GM23338 (cell line): ENCODE data around the gene PTRHD1. TPM values are rescaled to one million over a fixed set of nuclear protein-coding genes. Genes with fewer than 3 reads are reported as not detected.

ENCODE experiments used
- ATAC-seq: fragments of 200-7000 bp; cut with Tn5 transposase; 3 replicates; pipeline ENCODE4 v1.9.1; 2020
- DNase-seq: peaks from one replicate; pipeline ENCODE4 v3.0.0-alpha.2; 2015; ENCODE audit warnings: low spot score
- H2AFZ ChIP-seq: fragments of 200-600 bp; sonication (generic); 2 replicates; pipeline ENCODE4 v1.8.0; 2016; ENCODE audit warnings: antibody characterized with exemption, mild to moderate bottlenecking, moderate library complexity
- H3F3A ChIP-seq: fragments of 200-600 bp; sonication (generic); replicated peaks from 2 replicates; pipeline ENCODE4 v1.8.0; 2017; ENCODE audit warnings: antibody characterized with exemption, mixed run types, low read depth
- H3K27ac ChIP-seq: fragments of 200-600 bp; sonication (generic); 2 replicates; pipeline ENCODE4 v1.6.1; 2016; ENCODE audit warnings: low read depth
- H3K27me3 ChIP-seq: fragments of 200-600 bp; sonication (generic); 2 replicates; pipeline ENCODE4 v1.8.0; 2016; ENCODE audit warnings: mild to moderate bottlenecking, mixed run types, moderate library complexity; ENCODE audit not compliant: insufficient read depth
- H3K36me3 ChIP-seq: fragments of 200-600 bp; sonication (generic); 2 replicates; pipeline ENCODE4 v1.8.0; 2016; ENCODE audit warnings: mild to moderate bottlenecking; ENCODE audit not compliant: insufficient read depth
- H3K4me1 ChIP-seq: fragments of 200-600 bp; sonication (generic); 2 replicates; pipeline ENCODE4 v1.8.0; 2016; ENCODE audit warnings: mild to moderate bottlenecking, moderate library complexity; ENCODE audit not compliant: insufficient read depth
- H3K4me2 ChIP-seq: fragments of 200-600 bp; sonication (generic); 2 replicates; pipeline ENCODE4 v1.7.1; 2017; ENCODE audit warnings: mixed run types
- H3K4me3 ChIP-seq: fragments of 200-600 bp; sonication (generic); 2 replicates; pipeline ENCODE4 v1.6.1; 2016; ENCODE audit warnings: mixed run types
- H3K79me2 ChIP-seq: fragments of 200-600 bp; sonication (generic); replicated peaks from 2 replicates; pipeline ENCODE4 v1.8.0; 2017; ENCODE audit warnings: mild to moderate bottlenecking; ENCODE audit not compliant: insufficient read depth
- H3K9me2 ChIP-seq: fragments of 200-600 bp; sonication (generic); 2 replicates; pipeline ENCODE4 v1.8.0; 2017; ENCODE audit not compliant: insufficient read depth
- H4K20me1 ChIP-seq: fragments of 200-600 bp; sonication (generic); replicated peaks from 2 replicates; pipeline ENCODE4 v1.8.0; 2017; ENCODE audit warnings: mild to moderate bottlenecking; ENCODE audit not compliant: insufficient read depth
- H3K27ac Mint-ChIP-seq: 2 replicates; pipeline ENCODE4 v1.8.0; 2020; ENCODE audit warnings: inconsistent platforms, mild to moderate bottlenecking, moderate library complexity, mixed read lengths
- H3K27me3 Mint-ChIP-seq: 3 replicates; pipeline ENCODE4 v1.8.0; 2022; ENCODE audit warnings: low read depth, mild to moderate bottlenecking, moderate library complexity, mixed read lengths, inconsistent platforms; ENCODE audit not compliant: insufficient read depth, poor library complexity
- H3K36me3 Mint-ChIP-seq: 3 replicates; pipeline ENCODE4 v1.8.0; 2021; ENCODE audit warnings: low read depth, mild to moderate bottlenecking, inconsistent platforms, moderate library complexity, mixed read lengths
- H3K4me1 Mint-ChIP-seq: 3 replicates; pipeline ENCODE4 v1.8.0; 2020; ENCODE audit warnings: mild to moderate bottlenecking, inconsistent platforms, mixed read lengths
- H3K4me3 Mint-ChIP-seq: 3 replicates; pipeline ENCODE4 v1.8.0; 2021; ENCODE audit warnings: moderate library complexity, mild to moderate bottlenecking, inconsistent platforms, mixed read lengths
- H3K9me3 Mint-ChIP-seq: 3 replicates; pipeline ENCODE4 v1.8.0; 2020; ENCODE audit warnings: moderate library complexity, mild to moderate bottlenecking, inconsistent platforms, mixed read lengths
- CREB1 ChIP-seq: fragments of 250-450 bp; sonication (Bioruptor Pico); IDR thresholded peaks from 2 replicates; pipeline ENCODE4 v1.5.0; 2020; ENCODE audit warnings: low read depth, mild to moderate bottlenecking, moderate library complexity
- EZH2 ChIP-seq: fragments of 200-600 bp; sonication (generic); IDR thresholded peaks from one replicate; pipeline ENCODE4 v1.8.0; 2017; ENCODE audit warnings: antibody characterized with exemption, mild to moderate bottlenecking, low read depth; ENCODE audit not compliant: unreplicated experiment
- JUNB ChIP-seq: IDR thresholded peaks from one replicate; pipeline ENCODE4 v1.6.1; 2016; ENCODE audit warnings: antibody characterized with exemption; ENCODE audit not compliant: unreplicated experiment
- NANOG ChIP-seq: IDR thresholded peaks from 2 replicates; pipeline ENCODE4 v1.6.1; 2016; ENCODE audit warnings: antibody characterized with exemption, borderline replicate concordance
- POLR2AphosphoS5 ChIP-seq: IDR thresholded peaks from 2 replicates; pipeline ENCODE4 v1.6.1; 2016; ENCODE audit warnings: antibody characterized with exemption, low read depth
- STAT1 ChIP-seq: IDR thresholded peaks from one replicate; pipeline ENCODE4 v1.6.1; 2016; ENCODE audit warnings: antibody characterized with exemption; ENCODE audit not compliant: unreplicated experiment
- ZNF114 ChIP-seq: fragments of 250-450 bp; sonication (Bioruptor Pico); IDR thresholded peaks from 2 replicates; pipeline ENCODE4 v1.5.0; 2020; ENCODE audit warnings: mild to moderate bottlenecking, moderate library complexity
- ZNF331 ChIP-seq: fragments of 250-450 bp; sonication (Bioruptor Pico); IDR thresholded peaks from 2 replicates; pipeline ENCODE4 v1.5.0; 2020; ENCODE audit warnings: low read depth, mild to moderate bottlenecking, moderate library complexity
- polyA plus RNA-seq: library from polyadenylated mRNA; unstranded; fragments of >200 nt; fragmentation: Nextera tagmentation; extraction: Ambion mirVana; gene quantifications from 2 replicates; pipeline ENCODE4 v1.2.1, GENCODE V29; 2016
- total RNA-seq: library from RNA; depleted of rRNA; stranded (reverse); fragments of >200 nt; shearing (Covaris generic); gene quantifications from 2 replicates; pipeline ENCODE4 v1.2.3, GENCODE V29; 2014
- TF ChIP-seq, protein P1 (sequence below): IDR thresholded peaks from 2 replicates; pipeline ENCODE4 v1.6.1; 2016; ENCODE audit warnings: antibody characterized with exemption
- TF ChIP-seq, protein P2 (sequence below): fragments of 250-450 bp; sonication (Bioruptor Pico); IDR thresholded peaks from 2 replicates; pipeline ENCODE4 v1.5.0; 2020; ENCODE audit warnings: mild to moderate bottlenecking, moderate library complexity
- TF ChIP-seq, protein P3 (sequence below), 2 experiments: fragments of 200-600 bp in 1 of 2; sonication (generic) in 1 of 2; conservative IDR thresholded peaks; 2 replicates each; pipeline versions ENCODE4 v1.5.1 to v1.6.1; 2016 to 2017; ENCODE audit warnings: antibody characterized with exemption in 2 of 2, low read depth in 2 of 2, mild to moderate bottlenecking in 2 of 2, moderate library complexity in 1 of 2
- TF ChIP-seq, protein P4 (sequence below): IDR thresholded peaks from one replicate; pipeline ENCODE4 v1.6.1; 2018; ENCODE audit warnings: antibody characterized with exemption; ENCODE audit not compliant: unreplicated experiment

The PTRHD1 gene
- total and polyA plus RNA-seq, 2 experiments from 2014 or later, result 46.9 to 105 TPM

DNA sequence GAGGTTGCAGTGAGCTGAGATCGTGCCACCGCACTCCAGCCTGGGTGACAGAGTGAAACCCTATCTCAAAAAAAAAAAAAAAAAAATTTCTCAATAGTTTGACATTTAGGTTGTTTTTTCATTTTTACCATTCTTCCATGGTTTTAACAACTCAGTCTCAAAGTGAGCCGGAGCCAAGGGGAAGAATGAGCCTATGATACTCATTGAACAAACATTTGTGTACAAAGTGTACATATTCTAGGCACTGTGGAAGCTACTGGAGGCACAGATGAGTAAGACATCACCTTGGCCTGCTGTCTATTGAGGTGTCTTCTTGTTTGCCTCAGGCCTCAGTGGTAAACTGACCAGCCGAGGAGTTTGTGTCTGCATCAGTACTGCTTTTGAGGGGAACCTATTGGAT is 22.0 kb upstream of the PTRHD1 start:
- H3K79me2 ChIP-seq, result peaks cover 51% of the 10 kb centered on the region

More for the DNA sequence above, 22.0 kb upstream of the PTRHD1 start:
- Mint-ChIP-seq H3K36me3 (peaks cover 70% of the 10 kb centered on the region), H3K9me3 (no peaks in the 10 kb centered on the region), H3K4me1 (peaks cover 4% of the 10 kb centered on the region; the same call in 2 of the 3 replicates), H3K27ac (no peak overlapping the region), H3K27me3 (peaks cover 3% of the 10 kb centered on the region), H3K4me3 (no peak overlapping the region)
- Histone ChIP-seq H3K4me3 (no peak overlapping the region), H3K4me1 (no peaks in the 10 kb centered on the region), H3K9me2 (no peaks in the 10 kb centered on the region), H3K36me3 (peaks cover 35% of the 10 kb centered on the region; the same call in 1 of the 2 replicates), H3K4me2 (no peak overlapping the region), H3K27me3 (no peaks in the 10 kb centered on the region), H3F3A (0 out of 2 replicates have a peak, but pooled peaks cover 13% of the 10 kb centered on the region), H3K27ac (no peak overlapping the region), H4K20me1 (peaks cover 21% of the 10 kb centered on the region), H2AFZ (no peak overlapping the region)
- ATAC-seq (no peak), DNase-seq (no peak)
- TF ChIP-seq, protein P1, sequence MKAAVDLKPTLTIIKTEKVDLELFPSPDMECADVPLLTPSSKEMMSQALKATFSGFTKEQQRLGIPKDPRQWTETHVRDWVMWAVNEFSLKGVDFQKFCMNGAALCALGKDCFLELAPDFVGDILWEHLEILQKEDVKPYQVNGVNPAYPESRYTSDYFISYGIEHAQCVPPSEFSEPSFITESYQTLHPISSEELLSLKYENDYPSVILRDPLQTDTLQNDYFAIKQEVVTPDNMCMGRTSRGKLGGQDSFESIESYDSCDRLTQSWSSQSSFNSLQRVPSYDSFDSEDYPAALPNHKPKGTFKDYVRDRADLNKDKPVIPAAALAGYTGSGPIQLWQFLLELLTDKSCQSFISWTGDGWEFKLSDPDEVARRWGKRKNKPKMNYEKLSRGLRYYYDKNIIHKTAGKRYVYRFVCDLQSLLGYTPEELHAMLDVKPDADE, result no peak
- TF ChIP-seq, protein P2, sequence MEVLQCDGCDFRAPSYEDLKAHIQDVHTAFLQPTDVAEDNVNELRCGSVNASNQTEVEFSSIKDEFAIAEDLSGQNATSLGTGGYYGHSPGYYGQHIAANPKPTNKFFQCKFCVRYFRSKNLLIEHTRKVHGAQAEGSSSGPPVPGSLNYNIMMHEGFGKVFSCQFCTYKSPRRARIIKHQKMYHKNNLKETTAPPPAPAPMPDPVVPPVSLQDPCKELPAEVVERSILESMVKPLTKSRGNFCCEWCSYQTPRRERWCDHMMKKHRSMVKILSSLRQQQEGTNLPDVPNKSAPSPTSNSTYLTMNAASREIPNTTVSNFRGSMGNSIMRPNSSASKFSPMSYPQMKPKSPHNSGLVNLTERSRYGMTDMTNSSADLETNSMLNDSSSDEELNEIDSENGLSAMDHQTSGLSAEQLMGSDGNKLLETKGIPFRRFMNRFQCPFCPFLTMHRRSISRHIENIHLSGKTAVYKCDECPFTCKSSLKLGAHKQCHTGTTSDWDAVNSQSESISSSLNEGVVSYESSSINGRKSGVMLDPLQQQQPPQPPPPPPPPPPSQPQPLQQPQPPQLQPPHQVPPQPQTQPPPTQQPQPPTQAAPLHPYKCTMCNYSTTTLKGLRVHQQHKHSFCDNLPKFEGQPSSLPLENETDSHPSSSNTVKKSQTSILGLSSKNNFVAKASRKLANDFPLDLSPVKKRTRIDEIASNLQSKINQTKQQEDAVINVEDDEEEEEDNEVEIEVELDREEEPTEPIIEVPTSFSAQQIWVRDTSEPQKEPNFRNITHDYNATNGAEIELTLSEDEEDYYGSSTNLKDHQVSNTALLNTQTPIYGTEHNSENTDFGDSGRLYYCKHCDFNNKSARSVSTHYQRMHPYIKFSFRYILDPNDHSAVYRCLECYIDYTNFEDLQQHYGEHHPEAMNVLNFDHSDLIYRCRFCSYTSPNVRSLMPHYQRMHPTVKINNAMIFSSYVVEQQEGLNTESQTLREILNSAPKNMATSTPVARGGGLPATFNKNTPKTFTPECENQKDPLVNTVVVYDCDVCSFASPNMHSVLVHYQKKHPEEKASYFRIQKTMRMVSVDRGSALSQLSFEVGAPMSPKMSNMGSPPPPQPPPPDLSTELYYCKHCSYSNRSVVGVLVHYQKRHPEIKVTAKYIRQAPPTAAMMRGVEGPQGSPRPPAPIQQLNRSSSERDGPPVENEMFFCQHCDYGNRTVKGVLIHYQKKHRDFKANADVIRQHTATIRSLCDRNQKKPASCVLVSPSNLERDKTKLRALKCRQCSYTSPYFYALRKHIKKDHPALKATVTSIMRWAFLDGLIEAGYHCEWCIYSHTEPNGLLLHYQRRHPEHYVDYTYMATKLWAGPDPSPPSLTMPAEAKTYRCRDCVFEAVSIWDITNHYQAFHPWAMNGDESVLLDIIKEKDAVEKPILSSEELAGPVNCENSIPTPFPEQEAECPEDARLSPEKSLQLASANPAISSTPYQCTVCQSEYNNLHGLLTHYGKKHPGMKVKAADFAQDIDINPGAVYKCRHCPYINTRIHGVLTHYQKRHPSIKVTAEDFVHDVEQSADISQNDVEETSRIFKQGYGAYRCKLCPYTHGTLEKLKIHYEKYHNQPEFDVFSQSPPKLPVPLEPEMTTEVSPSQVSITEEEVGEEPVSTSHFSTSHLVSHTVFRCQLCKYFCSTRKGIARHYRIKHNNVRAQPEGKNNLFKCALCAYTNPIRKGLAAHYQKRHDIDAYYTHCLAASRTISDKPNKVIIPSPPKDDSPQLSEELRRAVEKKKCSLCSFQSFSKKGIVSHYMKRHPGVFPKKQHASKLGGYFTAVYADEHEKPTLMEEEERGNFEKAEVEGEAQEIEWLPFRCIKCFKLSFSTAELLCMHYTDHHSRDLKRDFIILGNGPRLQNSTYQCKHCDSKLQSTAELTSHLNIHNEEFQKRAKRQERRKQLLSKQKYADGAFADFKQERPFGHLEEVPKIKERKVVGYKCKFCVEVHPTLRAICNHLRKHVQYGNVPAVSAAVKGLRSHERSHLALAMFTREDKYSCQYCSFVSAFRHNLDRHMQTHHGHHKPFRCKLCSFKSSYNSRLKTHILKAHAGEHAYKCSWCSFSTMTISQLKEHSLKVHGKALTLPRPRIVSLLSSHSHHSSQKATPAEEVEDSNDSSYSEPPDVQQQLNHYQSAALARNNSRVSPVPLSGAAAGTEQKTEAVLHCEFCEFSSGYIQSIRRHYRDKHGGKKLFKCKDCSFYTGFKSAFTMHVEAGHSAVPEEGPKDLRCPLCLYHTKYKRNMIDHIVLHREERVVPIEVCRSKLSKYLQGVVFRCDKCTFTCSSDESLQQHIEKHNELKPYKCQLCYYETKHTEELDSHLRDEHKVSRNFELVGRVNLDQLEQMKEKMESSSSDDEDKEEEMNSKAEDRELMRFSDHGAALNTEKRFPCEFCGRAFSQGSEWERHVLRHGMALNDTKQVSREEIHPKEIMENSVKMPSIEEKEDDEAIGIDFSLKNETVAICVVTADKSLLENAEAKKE (CRISPR knock-in tag), result no peak
- no peak for TF ChIP-seq ZNF331 (CRISPR knock-in tag)
- TF ChIP-seq, protein P3, sequence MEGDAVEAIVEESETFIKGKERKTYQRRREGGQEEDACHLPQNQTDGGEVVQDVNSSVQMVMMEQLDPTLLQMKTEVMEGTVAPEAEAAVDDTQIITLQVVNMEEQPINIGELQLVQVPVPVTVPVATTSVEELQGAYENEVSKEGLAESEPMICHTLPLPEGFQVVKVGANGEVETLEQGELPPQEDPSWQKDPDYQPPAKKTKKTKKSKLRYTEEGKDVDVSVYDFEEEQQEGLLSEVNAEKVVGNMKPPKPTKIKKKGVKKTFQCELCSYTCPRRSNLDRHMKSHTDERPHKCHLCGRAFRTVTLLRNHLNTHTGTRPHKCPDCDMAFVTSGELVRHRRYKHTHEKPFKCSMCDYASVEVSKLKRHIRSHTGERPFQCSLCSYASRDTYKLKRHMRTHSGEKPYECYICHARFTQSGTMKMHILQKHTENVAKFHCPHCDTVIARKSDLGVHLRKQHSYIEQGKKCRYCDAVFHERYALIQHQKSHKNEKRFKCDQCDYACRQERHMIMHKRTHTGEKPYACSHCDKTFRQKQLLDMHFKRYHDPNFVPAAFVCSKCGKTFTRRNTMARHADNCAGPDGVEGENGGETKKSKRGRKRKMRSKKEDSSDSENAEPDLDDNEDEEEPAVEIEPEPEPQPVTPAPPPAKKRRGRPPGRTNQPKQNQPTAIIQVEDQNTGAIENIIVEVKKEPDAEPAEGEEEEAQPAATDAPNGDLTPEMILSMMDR (conservative IDR thresholded peaks at IDR 0.05; ENCODE audit: low read depth in 2 of 2), result no peak
- TF ChIP-seq POLR2AphosphoS5, result no peak
- no peak for TF ChIP-seq ZNF114 (CRISPR knock-in tag)
- no peak for TF ChIP-seq NANOG
- TF ChIP-seq STAT1, result no peak
- no peak for TF ChIP-seq CREB1 (CRISPR knock-in tag)
- TF ChIP-seq, protein P4, sequence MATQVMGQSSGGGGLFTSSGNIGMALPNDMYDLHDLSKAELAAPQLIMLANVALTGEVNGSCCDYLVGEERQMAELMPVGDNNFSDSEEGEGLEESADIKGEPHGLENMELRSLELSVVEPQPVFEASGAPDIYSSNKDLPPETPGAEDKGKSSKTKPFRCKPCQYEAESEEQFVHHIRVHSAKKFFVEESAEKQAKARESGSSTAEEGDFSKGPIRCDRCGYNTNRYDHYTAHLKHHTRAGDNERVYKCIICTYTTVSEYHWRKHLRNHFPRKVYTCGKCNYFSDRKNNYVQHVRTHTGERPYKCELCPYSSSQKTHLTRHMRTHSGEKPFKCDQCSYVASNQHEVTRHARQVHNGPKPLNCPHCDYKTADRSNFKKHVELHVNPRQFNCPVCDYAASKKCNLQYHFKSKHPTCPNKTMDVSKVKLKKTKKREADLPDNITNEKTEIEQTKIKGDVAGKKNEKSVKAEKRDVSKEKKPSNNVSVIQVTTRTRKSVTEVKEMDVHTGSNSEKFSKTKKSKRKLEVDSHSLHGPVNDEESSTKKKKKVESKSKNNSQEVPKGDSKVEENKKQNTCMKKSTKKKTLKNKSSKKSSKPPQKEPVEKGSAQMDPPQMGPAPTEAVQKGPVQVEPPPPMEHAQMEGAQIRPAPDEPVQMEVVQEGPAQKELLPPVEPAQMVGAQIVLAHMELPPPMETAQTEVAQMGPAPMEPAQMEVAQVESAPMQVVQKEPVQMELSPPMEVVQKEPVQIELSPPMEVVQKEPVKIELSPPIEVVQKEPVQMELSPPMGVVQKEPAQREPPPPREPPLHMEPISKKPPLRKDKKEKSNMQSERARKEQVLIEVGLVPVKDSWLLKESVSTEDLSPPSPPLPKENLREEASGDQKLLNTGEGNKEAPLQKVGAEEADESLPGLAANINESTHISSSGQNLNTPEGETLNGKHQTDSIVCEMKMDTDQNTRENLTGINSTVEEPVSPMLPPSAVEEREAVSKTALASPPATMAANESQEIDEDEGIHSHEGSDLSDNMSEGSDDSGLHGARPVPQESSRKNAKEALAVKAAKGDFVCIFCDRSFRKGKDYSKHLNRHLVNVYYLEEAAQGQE, result no peak
- TF ChIP-seq JUNB, result no peak
- no peak for TF ChIP-seq EZH2
